ENCODE measurements around the gene ARHGEF18.
"Not testable (repeated sequence)": the region's sequence is repeated elsewhere in the genome, so short reads cannot be mapped to it uniquely, and the experiment has no call there.

The ARHGEF18 gene

DNA sequence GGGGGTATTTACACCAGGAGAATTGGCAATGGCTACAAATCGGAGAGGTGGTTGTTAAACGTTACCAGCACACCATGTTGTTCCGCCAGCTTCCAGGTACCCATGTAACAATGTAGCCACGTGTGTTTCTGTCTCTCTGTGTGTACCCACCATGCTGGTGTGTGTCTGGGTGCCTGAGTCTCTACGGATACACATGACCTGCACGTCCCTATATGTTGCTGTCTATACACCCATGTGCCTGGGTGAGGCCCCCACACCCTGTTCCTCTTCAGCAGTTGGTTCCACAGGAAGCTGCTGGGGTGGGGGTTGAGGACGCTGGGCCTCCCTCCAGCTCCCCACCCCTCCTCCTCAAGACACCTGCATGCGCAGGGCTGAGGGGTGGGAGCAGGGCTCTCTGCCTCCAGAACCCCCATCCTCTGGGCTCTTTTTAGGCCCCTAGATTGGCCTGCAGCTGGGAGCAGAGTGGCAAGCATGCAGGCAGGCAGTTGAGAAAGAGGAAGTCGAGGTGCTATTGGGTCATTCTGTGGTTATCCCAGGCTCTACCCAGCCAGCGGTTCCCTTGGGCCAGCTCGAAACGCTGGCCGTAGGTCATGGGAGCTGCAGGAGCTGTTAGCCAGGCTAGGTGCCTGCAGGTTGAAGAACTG lies at the start of gene ARHGEF18:
Gene ARHGEF18, plus strand, starts transcription at position 351 of the 644 bp plus-strand sequence. CDS start 13,954 bp downstream, outside the sequence.
- TF ChIP-seq, protein P1, sequence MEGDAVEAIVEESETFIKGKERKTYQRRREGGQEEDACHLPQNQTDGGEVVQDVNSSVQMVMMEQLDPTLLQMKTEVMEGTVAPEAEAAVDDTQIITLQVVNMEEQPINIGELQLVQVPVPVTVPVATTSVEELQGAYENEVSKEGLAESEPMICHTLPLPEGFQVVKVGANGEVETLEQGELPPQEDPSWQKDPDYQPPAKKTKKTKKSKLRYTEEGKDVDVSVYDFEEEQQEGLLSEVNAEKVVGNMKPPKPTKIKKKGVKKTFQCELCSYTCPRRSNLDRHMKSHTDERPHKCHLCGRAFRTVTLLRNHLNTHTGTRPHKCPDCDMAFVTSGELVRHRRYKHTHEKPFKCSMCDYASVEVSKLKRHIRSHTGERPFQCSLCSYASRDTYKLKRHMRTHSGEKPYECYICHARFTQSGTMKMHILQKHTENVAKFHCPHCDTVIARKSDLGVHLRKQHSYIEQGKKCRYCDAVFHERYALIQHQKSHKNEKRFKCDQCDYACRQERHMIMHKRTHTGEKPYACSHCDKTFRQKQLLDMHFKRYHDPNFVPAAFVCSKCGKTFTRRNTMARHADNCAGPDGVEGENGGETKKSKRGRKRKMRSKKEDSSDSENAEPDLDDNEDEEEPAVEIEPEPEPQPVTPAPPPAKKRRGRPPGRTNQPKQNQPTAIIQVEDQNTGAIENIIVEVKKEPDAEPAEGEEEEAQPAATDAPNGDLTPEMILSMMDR (IDR thresholded peaks at IDR 0.05; ENCODE audit: control insufficient read depth, insufficient read depth, low read depth, low read length, missing control alignments), result no peak
- no peak for DNase-seq (ENCODE audit: low read depth)
- H3K4me3 ChIP-seq (ENCODE audit: control insufficient read depth, low read depth, low read length), result no peak within 1 kb of the TSS

GRCh38 chr19:7301525-7301924 lies 47.2 kb upstream of the ARHGEF18 start:
- DNase-seq (ENCODE audit: low read depth), result no peak
- no peak overlapping the region for H3K4me3 ChIP-seq (ENCODE audit: control insufficient read depth, low read depth, low read length)
- TF ChIP-seq, protein P1 (IDR thresholded peaks at IDR 0.05; ENCODE audit: control insufficient read depth, insufficient read depth, low read depth, low read length, missing control alignments), result no peak

GRCh38 chr19:7303470-7303869 lies 45.3 kb upstream of the ARHGEF18 start:
- H3K4me3 ChIP-seq (ENCODE audit: control insufficient read depth, low read depth, low read length), result no peak overlapping the region
- DNase-seq (ENCODE audit: low read depth), result no peak
- TF ChIP-seq, protein P1 (IDR thresholded peaks at IDR 0.05; ENCODE audit: control insufficient read depth, insufficient read depth, low read depth, low read length, missing control alignments), result no peak

- TF ChIP-seq, protein P1 (IDR thresholded peaks at IDR 0.05; ENCODE audit: control insufficient read depth, insufficient read depth, low read depth, low read length, missing control alignments), result no peak
- H3K4me3 ChIP-seq (ENCODE audit: control insufficient read depth, low read depth, low read length), result no peak overlapping the region
- no peak for DNase-seq (ENCODE audit: low read depth)
Measured at GRCh38 chr19:7304200-7304599, 44.5 kb upstream of the ARHGEF18 start.

DNA sequence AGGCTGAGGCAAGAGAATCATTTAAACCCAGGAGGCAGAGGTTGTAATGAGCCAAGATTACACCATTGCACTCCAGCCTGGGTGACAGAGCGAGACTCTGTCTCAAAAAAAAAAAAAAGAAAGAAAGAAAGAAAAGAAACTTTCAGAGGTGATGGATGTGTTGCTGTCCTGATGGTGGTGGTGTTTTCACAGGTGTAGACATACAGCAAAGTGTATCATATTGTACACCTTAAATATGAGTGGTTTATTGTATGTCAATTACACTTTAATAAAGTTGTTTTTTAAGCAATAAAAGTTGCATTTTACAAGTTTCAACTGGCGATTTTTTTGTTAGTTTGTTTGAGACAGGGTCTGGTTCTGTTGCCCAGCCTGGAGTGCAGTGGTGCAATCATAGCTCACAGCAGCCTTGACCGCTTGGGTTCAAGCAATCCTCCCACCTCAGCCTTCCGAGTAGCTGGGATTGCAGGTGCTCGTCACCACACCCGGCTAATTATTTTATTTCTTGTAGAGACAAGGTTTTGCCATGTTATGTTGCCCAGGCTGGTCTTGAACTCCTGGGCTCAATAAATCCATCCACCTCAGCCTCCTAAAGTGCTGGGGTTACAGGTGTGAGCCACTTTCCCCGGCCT lies 41.0 kb upstream of the ARHGEF18 start:
- TF ChIP-seq, protein P1 (IDR thresholded peaks at IDR 0.05; ENCODE audit: control insufficient read depth, insufficient read depth, low read depth, low read length, missing control alignments), result no peak
- H3K4me3 ChIP-seq (ENCODE audit: control insufficient read depth, low read depth, low read length), result no peak overlapping the region
- DNase-seq (ENCODE audit: low read depth), result no peak

- DNase-seq (ENCODE audit: low read depth); H3K4me3 ChIP-seq (ENCODE audit: control insufficient read depth, low read depth, low read length): not testable (repeated sequence)
Measured at GRCh38 chr19:7308327-7308726, 40.4 kb upstream of the ARHGEF18 start.

- TF ChIP-seq, protein P1 (IDR thresholded peaks at IDR 0.05; ENCODE audit: control insufficient read depth, insufficient read depth, low read depth, low read length, missing control alignments), result no peak
- DNase-seq (ENCODE audit: low read depth), result no peak
- no peak overlapping the region for H3K4me3 ChIP-seq (ENCODE audit: control insufficient read depth, low read depth, low read length)
Measured at GRCh38 chr19:7311911-7312310, 36.8 kb upstream of the ARHGEF18 start.
